ENCODE results near the gene CAD. TPM values are rescaled to one million over a fixed set of nuclear protein-coding genes. Genes with fewer than 3 reads are reported as not detected.

CAD gene
- total and polyA plus RNA-seq, 9 of the 15 experiments (the other 6 are each of a cell fraction or from before 2014, with no cell fraction given), result 7.5 to 126 (median 33.7) TPM

DNA sequence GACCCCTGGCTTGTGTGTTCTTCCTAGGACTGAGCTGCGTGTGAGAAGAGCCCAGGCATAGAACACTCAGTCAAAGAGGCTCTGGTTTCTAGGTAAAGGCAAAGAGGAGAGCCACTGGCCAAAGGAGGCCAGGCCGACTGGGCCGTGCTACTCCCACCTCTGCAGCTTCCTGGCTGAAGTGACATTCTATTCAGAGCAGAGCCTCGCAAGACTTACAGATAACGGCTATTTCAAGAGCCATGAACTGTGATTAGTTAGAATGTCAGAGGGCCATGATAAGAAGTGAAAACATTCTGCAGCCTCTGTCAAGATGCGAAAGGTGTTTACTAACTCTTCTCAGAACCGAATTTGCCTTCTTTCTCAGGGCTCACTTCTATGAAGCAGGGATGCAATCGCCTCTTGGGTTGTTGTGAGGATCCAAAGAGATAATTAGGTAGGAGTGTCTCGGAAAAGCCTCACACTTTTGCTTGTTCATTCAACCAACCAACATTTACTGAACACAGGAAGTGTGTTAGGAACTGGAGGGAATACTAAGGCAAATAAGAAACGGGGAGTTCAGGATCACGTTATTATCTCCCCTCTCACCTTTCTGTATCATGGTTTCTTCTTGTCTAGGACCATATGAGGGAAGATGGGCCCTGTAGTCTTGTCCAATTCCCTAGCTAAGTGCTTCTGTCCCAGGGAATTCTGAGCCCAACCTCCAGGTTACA, 54.6 kb downstream of the CAD start (continued):
- TF ChIP-seq SAFB (IDR thresholded peaks at IDR 0.05; ENCODE audit: borderline replicate concordance, low read depth, low read length) (no peak), CBFA2T3 (IDR thresholded peaks at IDR 0.05) (peak; percentile 77), MYC (IDR thresholded peaks at IDR 0.05; ENCODE audit: low read depth, low read length) (no peak), MYC (CRISPR knock-in tag; IDR thresholded peaks at IDR 0.05; ENCODE audit: borderline replicate concordance, low read depth) (no peak), ELF1 (tag; IDR thresholded peaks at IDR 0.05) (peak; percentile 36; the same call in 1 of the 2 replicates), HMG20A (CRISPR knock-in tag; conservative IDR thresholded peaks at IDR 0.05) (no peak), DDX20 (tag; IDR thresholded peaks at IDR 0.05; ENCODE audit: low read depth) (no peak), ADNP (tag; IDR thresholded peaks at IDR 0.05) (no peak), MEIS2 (IDR thresholded peaks at IDR 0.05; ENCODE audit: partially characterized antibody) (peak; percentile 86), ZBTB1 (CRISPR knock-in tag; IDR thresholded peaks at IDR 0.05; ENCODE audit: borderline replicate concordance, low read depth) (no peak), ZFP36 (IDR thresholded peaks at IDR 0.05; ENCODE audit: low read depth, low read length, partially characterized antibody) (peak; percentile 68), NUFIP1 (IDR thresholded peaks at IDR 0.05; ENCODE audit: partially characterized antibody) (no peak), MEF2A (IDR thresholded peaks at IDR 0.05; ENCODE audit: control insufficient read depth, low read depth, low read length) (peak; percentile 75; the same call in 1 of the 2 replicates), RBM25 (IDR thresholded peaks at IDR 0.05; ENCODE audit: low read depth, low read length, severe bottlenecking) (no peak), TEAD4 (IDR thresholded peaks at IDR 0.05; ENCODE audit: low read length) (peak; percentile 60), TEAD4 (CRISPR knock-in tag; IDR thresholded peaks at IDR 0.05; ENCODE audit: borderline replicate concordance) (no peak), ZNF584 (CRISPR knock-in tag; IDR thresholded peaks at IDR 0.05; ENCODE audit: low read depth) (no peak)
- TF ChIP-seq, protein P1, sequence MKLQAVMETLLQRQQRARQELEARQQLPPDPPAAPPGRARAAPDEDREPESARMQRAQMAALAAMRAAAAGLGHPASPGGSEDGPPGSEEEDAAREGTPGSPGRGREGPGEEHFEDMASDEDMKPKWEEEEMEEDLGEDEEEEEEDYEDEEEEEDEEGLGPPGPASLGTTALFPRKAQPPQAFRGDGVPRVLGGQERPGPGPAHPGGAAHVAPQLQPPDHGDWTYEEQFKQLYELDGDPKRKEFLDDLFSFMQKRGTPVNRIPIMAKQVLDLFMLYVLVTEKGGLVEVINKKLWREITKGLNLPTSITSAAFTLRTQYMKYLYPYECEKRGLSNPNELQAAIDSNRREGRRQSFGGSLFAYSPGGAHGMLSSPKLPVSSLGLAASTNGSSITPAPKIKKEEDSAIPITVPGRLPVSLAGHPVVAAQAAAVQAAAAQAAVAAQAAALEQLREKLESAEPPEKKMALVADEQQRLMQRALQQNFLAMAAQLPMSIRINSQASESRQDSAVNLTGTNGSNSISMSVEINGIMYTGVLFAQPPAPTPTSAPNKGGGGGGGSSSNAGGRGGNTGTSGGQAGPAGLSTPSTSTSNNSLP (IDR thresholded peaks at IDR 0.05; ENCODE audit: borderline replicate concordance, low read depth, low read length), result no peak
- TF ChIP-seq, protein P2, sequence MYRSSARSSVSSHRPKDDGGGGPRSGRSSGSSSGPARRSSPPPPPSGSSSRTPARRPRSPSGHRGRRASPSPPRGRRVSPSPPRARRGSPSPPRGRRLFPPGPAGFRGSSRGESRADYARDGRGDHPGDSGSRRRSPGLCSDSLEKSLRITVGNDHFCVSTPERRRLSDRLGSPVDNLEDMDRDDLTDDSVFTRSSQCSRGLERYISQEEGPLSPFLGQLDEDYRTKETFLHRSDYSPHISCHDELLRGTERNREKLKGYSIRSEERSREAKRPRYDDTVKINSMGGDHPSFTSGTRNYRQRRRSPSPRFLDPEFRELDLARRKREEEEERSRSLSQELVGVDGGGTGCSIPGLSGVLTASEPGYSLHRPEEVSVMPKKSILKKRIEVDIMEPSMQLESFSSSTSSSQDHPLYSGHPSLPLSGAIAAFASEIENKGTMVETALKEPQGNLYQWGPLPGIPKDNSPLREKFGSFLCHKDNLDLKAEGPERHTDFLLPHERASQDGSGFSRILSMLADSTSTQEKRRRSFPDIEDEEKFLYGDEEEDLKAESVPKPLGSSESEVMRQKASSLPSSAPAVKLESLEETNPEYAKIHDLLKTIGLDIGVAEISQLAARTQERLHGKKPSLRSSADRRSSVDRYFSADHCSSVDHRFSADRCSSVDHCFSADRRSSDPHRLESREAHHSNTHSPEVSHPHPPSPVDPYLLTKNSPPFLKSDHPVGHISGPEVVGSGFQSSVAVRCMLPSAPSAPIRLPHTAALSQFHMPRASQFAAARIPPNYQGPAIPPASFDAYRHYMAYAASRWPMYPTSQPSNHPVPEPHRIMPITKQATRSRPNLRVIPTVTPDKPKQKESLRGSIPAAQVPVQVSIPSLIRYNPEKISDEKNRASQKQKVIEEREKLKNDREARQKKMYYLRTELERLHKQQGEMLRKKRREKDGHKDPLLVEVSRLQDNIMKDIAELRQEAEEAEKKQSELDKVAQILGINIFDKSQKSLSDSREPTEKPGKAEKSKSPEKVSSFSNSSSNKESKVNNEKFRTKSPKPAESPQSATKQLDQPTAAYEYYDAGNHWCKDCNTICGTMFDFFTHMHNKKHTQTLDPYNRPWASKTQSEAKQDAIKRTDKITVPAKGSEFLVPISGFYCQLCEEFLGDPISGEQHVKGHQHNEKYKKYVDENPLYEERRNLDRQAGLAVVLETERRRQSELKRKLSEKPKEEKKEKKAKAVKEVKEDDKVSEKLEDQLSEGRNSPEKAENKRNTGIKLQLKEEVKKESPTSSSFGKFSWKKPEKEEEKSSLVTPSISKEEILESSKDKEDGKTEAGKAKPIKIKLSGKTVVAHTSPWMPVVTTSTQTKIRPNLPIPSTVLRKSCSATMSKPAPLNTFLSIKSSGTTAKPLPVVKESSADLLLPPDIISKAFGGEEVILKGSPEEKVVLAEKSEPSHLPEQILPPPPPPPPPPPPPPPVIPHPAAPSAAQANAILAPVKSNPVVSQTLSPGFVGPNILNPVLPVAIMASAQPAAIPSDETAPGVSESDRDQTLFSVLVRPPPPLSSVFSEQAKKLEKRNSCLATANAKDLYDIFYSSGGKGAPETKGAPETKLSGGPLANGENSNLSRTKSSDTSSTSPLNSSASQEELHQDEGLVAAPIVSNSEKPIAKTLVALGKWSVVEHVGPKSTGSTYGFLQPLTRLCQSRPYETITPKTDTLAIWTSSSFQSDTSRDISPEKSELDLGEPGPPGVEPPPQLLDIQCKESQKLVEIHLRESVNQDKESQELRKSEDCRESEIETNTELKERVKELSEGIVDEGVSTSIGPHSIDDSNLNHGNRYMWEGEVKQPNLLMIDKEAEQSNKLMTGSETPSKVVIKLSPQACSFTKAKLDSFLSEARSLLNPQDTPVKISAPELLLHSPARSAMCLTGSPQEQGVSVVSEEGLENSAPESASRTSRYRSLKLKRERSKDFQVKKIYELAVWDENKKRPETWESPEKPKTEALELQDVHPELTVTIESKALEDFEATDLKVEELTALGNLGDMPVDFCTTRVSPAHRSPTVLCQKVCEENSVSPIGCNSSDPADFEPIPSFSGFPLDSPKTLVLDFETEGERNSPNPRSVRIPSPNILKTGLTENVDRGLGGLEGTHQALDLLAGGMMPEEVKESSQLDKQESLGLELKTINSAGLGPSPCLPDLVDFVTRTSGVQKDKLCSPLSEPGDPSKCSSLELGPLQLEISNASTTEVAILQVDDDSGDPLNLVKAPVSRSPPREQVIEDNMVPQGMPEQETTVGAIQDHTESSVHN (IDR thresholded peaks at IDR 0.05; ENCODE audit: borderline replicate concordance in 1 of 2, low read depth in 1 of 2), result no peak
